Testis (tissue), 2 donors: ENCODE data around the gene RTL9.

Experiments used
- POLR2A ChIP-seq: fragments of 450-650 bp; IDR thresholded peaks from one replicate; pipeline ENCODE4 v1.6.1; 2017; ENCODE audit warnings: antibody characterized with exemption, mild to moderate bottlenecking, moderate library complexity
- TF ChIP-seq, protein P1 (sequence below), 3 experiments: fragments of 450-650 bp in 2 of 3; fragments of 200-600 bp in 1 of 3; sonication (generic) in 1 of 3; IDR thresholded peaks; one replicate each; pipeline ENCODE4 v1.5.1; 2016 to 2019; ENCODE audit warnings: antibody characterized with exemption in 3 of 3, mild to moderate bottlenecking in 2 of 3, moderate library complexity in 1 of 3

DNA sequence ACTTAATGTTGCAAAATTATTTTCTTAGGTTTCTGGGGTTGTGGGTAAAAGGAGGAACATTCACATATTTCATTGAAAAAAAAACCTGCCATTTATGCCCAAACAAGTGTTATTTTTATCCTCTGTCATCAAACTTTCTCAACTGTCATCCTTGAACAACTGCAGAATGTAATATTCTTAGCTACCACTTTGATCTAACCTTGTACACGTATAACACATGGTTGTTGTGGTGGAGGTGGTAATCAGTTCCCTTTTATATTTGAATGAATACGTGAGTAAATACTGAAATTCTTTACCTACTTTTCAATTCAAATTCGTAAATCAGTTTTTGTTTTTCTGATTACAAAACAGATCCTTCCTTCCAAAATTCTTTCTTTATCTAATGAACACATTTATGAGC lies 37.0 kb upstream of the RTL9 start:
- TF ChIP-seq POLR2A: no peak
- TF ChIP-seq, protein P1, sequence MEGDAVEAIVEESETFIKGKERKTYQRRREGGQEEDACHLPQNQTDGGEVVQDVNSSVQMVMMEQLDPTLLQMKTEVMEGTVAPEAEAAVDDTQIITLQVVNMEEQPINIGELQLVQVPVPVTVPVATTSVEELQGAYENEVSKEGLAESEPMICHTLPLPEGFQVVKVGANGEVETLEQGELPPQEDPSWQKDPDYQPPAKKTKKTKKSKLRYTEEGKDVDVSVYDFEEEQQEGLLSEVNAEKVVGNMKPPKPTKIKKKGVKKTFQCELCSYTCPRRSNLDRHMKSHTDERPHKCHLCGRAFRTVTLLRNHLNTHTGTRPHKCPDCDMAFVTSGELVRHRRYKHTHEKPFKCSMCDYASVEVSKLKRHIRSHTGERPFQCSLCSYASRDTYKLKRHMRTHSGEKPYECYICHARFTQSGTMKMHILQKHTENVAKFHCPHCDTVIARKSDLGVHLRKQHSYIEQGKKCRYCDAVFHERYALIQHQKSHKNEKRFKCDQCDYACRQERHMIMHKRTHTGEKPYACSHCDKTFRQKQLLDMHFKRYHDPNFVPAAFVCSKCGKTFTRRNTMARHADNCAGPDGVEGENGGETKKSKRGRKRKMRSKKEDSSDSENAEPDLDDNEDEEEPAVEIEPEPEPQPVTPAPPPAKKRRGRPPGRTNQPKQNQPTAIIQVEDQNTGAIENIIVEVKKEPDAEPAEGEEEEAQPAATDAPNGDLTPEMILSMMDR (IDR thresholded peaks at IDR 0.05): no peak
